A673 (cell line): ENCODE results near the gene SPATA3.

Experiments used
- CTCF ChIP-seq: fragments of 300-800, 200-600 bp; sonication (generic); conservative IDR thresholded peaks from 2 replicates; pipeline ENCODE4 v1.5.1; 2017; ENCODE audit warnings: low read depth, mild to moderate bottlenecking, antibody characterized with exemption, low read length, moderate library complexity, mixed read lengths
- EZH2 ChIP-seq: fragments of 200-600 bp; sonication (generic); IDR thresholded peaks from 2 replicates; pipeline ENCODE4 v1.6.1; 2017; ENCODE audit warnings: borderline replicate concordance, low read depth, mild to moderate bottlenecking, mixed read lengths, antibody characterized with exemption, low read length; ENCODE audit not compliant: poor library complexity, severe bottlenecking

DNA sequence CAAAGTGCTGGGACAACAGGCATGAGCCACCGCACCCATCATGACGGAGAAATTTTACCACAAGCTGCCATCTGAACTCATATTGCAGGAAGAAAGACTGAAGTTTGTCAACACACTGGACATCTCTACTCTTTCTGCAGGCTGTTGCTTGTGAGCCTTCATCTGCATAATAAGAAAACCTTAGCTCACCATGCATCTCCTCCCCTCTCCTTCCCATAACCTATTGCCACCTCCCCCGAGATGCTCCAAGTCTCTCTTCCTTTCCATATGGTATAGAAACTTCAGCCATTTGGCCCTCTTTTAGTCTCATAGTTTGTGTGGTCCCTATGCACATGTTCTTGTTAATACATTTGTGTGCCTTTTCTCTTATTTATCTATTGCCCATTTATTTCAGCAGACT lies 22.3 kb downstream of the SPATA3 start:
- TF ChIP-seq EZH2, result no peak
- TF ChIP-seq CTCF, result no peak
